GM12865 (cell line): ENCODE results near the gene TMEM178A.

Experiments used
- DNase-seq: peaks from one replicate; pipeline ENCODE4 v3.0.0; 2010; ENCODE audit warnings: low read depth
- H3K4me3 ChIP-seq: 2 replicates; pipeline ENCODE4 v1.5.1; 2011; ENCODE audit warnings: mild to moderate bottlenecking, low read depth, low read length, control low read depth
- TF ChIP-seq, protein P1 (sequence below): IDR thresholded peaks from 2 replicates; pipeline ENCODE4 v1.5.1; 2011; ENCODE audit warnings: low read length, control low read depth, low read depth, inconsistent platforms; ENCODE audit not compliant: insufficient read depth; ENCODE audit errors: missing control alignments

Gene TMEM178A

DNA sequence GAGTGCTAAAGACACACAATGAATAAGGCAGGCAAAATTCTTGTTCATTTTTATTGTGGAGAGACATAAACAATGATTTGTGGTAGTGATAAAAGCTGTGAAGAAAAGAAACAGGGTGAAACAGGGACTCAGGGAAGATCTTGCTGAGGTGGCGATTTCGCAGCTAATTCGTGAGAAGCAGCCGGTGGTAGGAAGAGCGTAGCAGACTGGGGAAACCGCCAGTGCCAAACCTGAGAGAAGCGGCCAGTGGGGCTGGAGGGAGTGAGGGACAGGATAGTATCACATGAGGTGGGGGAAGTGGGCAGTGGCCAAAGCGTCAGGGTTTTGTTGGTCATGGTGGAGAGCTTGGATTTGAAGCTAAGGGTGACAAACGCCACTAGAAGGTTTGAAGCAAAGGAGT is 42.3 kb downstream of the TMEM178A start:
- H3K4me3 ChIP-seq: no peak overlapping the region
- TF ChIP-seq, protein P1, sequence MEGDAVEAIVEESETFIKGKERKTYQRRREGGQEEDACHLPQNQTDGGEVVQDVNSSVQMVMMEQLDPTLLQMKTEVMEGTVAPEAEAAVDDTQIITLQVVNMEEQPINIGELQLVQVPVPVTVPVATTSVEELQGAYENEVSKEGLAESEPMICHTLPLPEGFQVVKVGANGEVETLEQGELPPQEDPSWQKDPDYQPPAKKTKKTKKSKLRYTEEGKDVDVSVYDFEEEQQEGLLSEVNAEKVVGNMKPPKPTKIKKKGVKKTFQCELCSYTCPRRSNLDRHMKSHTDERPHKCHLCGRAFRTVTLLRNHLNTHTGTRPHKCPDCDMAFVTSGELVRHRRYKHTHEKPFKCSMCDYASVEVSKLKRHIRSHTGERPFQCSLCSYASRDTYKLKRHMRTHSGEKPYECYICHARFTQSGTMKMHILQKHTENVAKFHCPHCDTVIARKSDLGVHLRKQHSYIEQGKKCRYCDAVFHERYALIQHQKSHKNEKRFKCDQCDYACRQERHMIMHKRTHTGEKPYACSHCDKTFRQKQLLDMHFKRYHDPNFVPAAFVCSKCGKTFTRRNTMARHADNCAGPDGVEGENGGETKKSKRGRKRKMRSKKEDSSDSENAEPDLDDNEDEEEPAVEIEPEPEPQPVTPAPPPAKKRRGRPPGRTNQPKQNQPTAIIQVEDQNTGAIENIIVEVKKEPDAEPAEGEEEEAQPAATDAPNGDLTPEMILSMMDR: no peak

DNA sequence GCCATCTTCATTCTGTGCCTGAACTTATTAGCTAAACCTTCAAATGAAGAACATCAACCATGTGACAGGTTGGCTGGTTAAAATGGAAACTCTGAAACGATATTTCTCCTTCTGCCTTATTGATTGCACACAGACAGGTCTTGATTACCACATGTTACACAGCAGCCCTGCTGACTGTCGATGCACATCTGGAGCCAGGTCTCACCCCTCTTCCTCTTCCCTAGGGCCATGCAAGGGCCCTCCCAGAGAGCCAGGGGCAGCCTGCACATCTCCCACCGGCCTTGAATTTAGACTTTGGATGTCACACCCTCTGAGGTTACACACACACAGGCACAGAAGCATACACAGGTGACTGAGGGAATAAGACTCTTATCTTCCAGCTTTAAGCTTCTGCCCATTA is 45.1 kb downstream of the TMEM178A start:
- TF ChIP-seq, protein P1: no peak
- no peak for DNase-seq
- H3K4me3 ChIP-seq: no peak overlapping the region

More for the DNA sequence above, 42.3 kb downstream of the TMEM178A start:
- no peak for DNase-seq

DNA sequence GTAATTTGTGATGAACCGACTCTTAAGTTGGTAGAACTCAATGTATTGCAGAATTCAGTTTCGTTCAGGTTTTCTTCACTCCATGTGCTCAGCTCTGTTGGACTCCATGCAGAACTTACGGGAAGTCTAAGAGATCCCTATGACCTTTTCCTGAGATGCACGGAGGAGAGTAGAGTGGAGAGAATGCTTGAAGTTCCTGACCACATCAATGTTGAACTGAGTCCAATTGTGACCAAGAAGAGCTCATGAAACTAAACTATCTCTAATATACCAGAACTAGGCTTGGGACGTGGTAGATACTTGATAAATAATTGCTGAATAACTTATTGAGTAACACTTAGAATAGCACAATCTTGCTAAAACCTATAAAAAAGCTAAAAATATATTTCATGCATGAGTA is 47.2 kb downstream of the TMEM178A start:
- H3K4me3 ChIP-seq: no peak overlapping the region
- no peak for DNase-seq
- TF ChIP-seq, protein P1: no peak

DNA sequence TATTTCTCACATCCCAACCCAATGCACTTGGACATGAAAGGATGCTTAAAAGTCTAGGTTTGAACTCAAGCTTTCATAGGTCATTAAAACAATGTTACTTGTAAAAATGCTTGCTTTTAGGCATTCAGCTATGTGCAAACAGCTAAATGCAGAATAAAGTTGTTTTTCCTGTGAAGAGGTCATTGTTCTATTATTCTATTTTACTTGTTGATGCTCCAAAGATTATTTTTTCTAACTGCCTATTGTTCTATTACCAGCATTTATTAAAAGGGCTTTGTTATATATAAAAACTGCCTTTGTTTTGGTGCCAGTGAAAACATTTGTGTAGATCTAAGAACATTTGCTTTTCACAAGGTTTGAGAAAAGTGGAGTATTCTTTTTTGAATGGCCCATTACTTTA is 49.4 kb downstream of the TMEM178A start:
- no peak for DNase-seq
- H3K4me3 ChIP-seq: no peak overlapping the region
- TF ChIP-seq, protein P1: no peak

DNA sequence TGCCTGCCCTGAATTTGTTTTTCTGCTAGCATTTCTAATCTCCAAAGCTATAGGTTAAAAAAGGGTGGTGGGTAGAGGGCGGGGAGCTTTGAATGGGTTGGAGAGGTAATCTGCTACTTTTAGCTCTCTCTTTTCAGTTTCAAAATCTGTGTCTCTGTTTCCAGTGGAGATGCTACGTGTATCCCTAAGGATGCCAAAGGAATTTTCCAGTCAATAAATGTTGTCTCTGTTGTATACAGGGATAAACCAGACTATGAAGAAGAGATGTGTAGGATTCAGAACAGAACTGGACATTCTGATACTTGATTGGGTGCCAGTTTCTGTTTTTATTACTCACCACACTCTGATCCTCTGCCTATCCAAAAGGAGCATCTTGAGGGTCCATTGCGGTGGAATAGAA is 50.1 kb downstream of the TMEM178A start:
- no peak for DNase-seq
- TF ChIP-seq, protein P1: no peak
- H3K4me3 ChIP-seq: no peak overlapping the region

DNA sequence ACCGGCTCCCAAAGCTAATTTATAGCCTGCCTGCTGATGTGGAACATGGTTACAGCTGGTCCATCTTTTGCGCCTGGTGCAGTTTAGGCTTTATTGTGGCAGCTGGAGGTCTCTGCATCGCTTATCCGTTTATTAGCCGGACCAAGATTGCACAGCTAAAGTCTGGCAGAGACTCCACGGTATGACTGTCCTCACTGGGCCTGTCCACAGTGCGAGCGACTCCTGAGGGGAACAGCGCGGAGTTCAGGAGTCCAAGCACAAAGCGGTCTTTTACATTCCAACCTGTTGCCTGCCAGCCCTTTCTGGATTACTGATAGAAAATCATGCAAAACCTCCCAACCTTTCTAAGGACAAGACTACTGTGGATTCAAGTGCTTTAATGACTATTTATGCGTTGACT is 51.4 kb downstream of the TMEM178A start:
- no peak overlapping the region for H3K4me3 ChIP-seq
- TF ChIP-seq, protein P1: no peak
- DNase-seq: no peak

DNA sequence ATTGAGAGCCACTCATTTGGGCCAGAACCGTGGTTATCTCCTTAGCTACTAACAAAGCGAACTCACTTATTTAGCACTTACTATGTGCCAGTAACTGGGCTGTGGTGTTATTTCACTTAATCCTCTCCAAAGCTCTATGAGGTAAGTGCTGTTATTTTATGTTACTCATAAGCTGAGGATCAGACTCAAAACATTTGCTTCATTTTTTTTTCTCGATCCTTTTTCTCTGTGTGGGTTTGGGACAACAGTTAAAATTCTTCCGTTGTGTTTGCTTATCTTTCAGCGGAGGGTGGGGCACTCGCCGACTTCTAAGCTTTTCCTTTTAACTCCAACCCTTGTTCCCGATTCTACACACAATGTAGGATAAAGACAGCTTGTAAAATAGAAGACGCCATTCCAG is 52.8 kb downstream of the TMEM178A start:
- DNase-seq: no peak
- TF ChIP-seq, protein P1: no peak

More for the DNA sequence above, 52.8 kb downstream of the TMEM178A start:
- no peak overlapping the region for H3K4me3 ChIP-seq
